IPS-NIHi7 (cell line): ENCODE results near the gene DIO3.
"Not testable (repeated sequence)": the region's sequence is repeated elsewhere in the genome, so short reads cannot be mapped to it uniquely, and the experiment has no call there.

ENCODE experiments used
- DNase-seq: peaks from one replicate; pipeline ENCODE4 v3.0.0; 2012; ENCODE audit warnings: mixed read lengths; ENCODE audit errors: extremely low spot score

The DIO3 gene

GRCh38 chr14:101542391-101542790 is 18.9 kb upstream of the DIO3 start:
- DNase-seq, result no peak

- no peak for DNase-seq
These were observed 17.5 kb upstream of the DIO3 start for GRCh38 chr14:101543814-101544213.

- DNase-seq, result no peak
These were observed 16.7 kb upstream of the DIO3 start for GRCh38 chr14:101544550-101544949.

GRCh38 chr14:101546706-101547105 is 14.6 kb upstream of the DIO3 start:
- DNase-seq, result no peak

- DNase-seq, result no peak
These were observed 14.1 kb upstream of the DIO3 start for GRCh38 chr14:101547107-101547738.

- DNase-seq, result no peak
These were observed 13.2 kb upstream of the DIO3 start for GRCh38 chr14:101547961-101548669.

- DNase-seq, result no peak
These were observed 12.6 kb upstream of the DIO3 start for GRCh38 chr14:101548710-101549109.

GRCh38 chr14:101549154-101549553 is 12.1 kb upstream of the DIO3 start:
- no peak for DNase-seq

- not testable (repeated sequence) for DNase-seq
These were observed 10.9 kb upstream of the DIO3 start for GRCh38 chr14:101550202-101550912.

GRCh38 chr14:101551729-101552595 is 9.3 kb upstream of the DIO3 start:
- DNase-seq, result no peak

- no peak for DNase-seq
These were observed 8.5 kb upstream of the DIO3 start for GRCh38 chr14:101552786-101553231.

- DNase-seq, result no peak
These were observed 7.9 kb upstream of the DIO3 start for GRCh38 chr14:101553393-101553792.

- DNase-seq, result no peak
These were observed 7.4 kb upstream of the DIO3 start for GRCh38 chr14:101553931-101554330.

- DNase-seq, result no peak
These were observed 6.2 kb upstream of the DIO3 start for GRCh38 chr14:101554991-101555668.

GRCh38 chr14:101555669-101556043 is 5.6 kb upstream of the DIO3 start:
- DNase-seq, result not testable (repeated sequence)

- DNase-seq, result no peak
These were observed 5.2 kb upstream of the DIO3 start for GRCh38 chr14:101556131-101556530.

- DNase-seq, result no peak
These were observed 4.6 kb upstream of the DIO3 start for GRCh38 chr14:101556566-101557320.

GRCh38 chr14:101557321-101557695 is 4.0 kb upstream of the DIO3 start:
- no peak for DNase-seq

- no peak for DNase-seq
These were observed 3.2 kb upstream of the DIO3 start for GRCh38 chr14:101557811-101558738.
